Fibroblast of lung (primary cell): ENCODE measurements around the gene NMUR1. TPM values are rescaled to one million over a fixed set of nuclear protein-coding genes. Genes with fewer than 3 reads are reported as not detected.

Experiments used
- DNase-seq, 2 donors: peaks; one replicate each; pipeline versions ENCODE4 v3.0.0 to v3.0.0-alpha.2; 2010; ENCODE audit warnings: low read depth in 2 of 2
- H2AFZ ChIP-seq: 2 replicates; pipeline ENCODE4 v1.5.1; 2012; ENCODE audit warnings: low read length, control low read depth, inconsistent platforms
- H3K27ac ChIP-seq: 2 replicates; pipeline ENCODE4 v1.5.1; 2011; ENCODE audit warnings: low read length, control low read depth; ENCODE audit not compliant: insufficient read depth
- H3K27me3 ChIP-seq: 2 replicates; pipeline ENCODE4 v1.5.1; 2011; ENCODE audit warnings: mild to moderate bottlenecking, low read length; ENCODE audit not compliant: control insufficient read depth, insufficient read depth
- H3K36me3 ChIP-seq: 2 replicates; pipeline ENCODE4 v1.5.1; 2011; ENCODE audit warnings: low read length; ENCODE audit not compliant: control insufficient read depth, insufficient read depth
- H3K4me1 ChIP-seq: 2 replicates; pipeline ENCODE4 v1.5.1; 2011; ENCODE audit warnings: low read length; ENCODE audit not compliant: control insufficient read depth, insufficient read depth; ENCODE audit errors: extremely low read depth
- H3K4me2 ChIP-seq: 2 replicates; pipeline ENCODE4 v1.5.1; 2011; ENCODE audit warnings: low read length, control low read depth; ENCODE audit not compliant: insufficient read depth; ENCODE audit errors: extremely low read depth
- H3K4me3 ChIP-seq, 4 experiments: fragments of 200-600 bp in 1 of 4; sonication (generic) in 1 of 4; replicated peaks in 1 of 4; 2 replicates each; pipeline ENCODE4 v1.5.1; 2011 to 2016; ENCODE audit warnings: low read length in 4 of 4, low read depth in 3 of 4, mild to moderate bottlenecking in 3 of 4, control low read depth in 2 of 4, inconsistent platforms in 1 of 4, mixed read lengths in 1 of 4; ENCODE audit not compliant: insufficient read depth in 1 of 4; ENCODE audit errors: control extremely low read depth in 1 of 4
- H3K79me2 ChIP-seq: 2 replicates; pipeline ENCODE4 v1.5.1; 2012; ENCODE audit warnings: mild to moderate bottlenecking, low read length, inconsistent platforms; ENCODE audit not compliant: control insufficient read depth, insufficient read depth
- H3K9ac ChIP-seq: 2 replicates; pipeline ENCODE4 v1.5.1; 2011; ENCODE audit warnings: mild to moderate bottlenecking, low read length, control low read depth; ENCODE audit not compliant: insufficient read depth
- H3K9me3 ChIP-seq: 2 replicates; pipeline ENCODE4 v1.5.1; 2012; ENCODE audit warnings: low read depth, low read length; ENCODE audit not compliant: control insufficient read depth, insufficient read depth
- H4K20me1 ChIP-seq: 2 replicates; pipeline ENCODE4 v1.5.1; 2011; ENCODE audit warnings: low read length; ENCODE audit not compliant: control insufficient read depth, insufficient read depth; ENCODE audit errors: extremely low read depth
- CTCF ChIP-seq, 2 donors: IDR thresholded peaks in 1 of 2; conservative IDR thresholded peaks in 1 of 2; 1 replicate in 1 of 2; 2 replicates in 1 of 2; pipeline ENCODE4 v1.5.1; 2011 to 2012; ENCODE audit warnings: low read length in 2 of 2, control low read depth in 1 of 2, inconsistent platforms in 1 of 2, low read depth in 1 of 2, mild to moderate bottlenecking in 1 of 2
- EZH2 ChIP-seq: IDR thresholded peaks from 2 replicates; pipeline ENCODE4 v1.5.1; 2012; ENCODE audit warnings: low read length, control low read depth, mild to moderate bottlenecking; ENCODE audit errors: missing control alignments
- polyA plus RNA-seq, 2 donors: library from polyadenylated mRNA; depleted of rRNA in 1 of 2; stranded (reverse) in 1 of 2; unstranded in 1 of 2; fragments of >200 nt; gene quantifications; 2 replicates each; pipeline ENCODE4 v1.2.1, GENCODE V29; 2011 to 2012; ENCODE audit warnings: missing spikeins in 1 of 2
- total RNA-seq: library from RNA; depleted of rRNA; stranded (reverse); fragments of >200 nt; gene quantifications from 2 replicates; pipeline ENCODE4 v1.2.1, GENCODE V29; 2014

Gene NMUR1
- total and polyA plus RNA-seq, 2 donors (not counting 1 experiment from before 2014, with no cell fraction given) = 0.01 to 0.50 TPM

GRCh38 chr2:231475965-231476364 is 54.3 kb downstream of the NMUR1 start:
- Histone ChIP-seq H3K9me3 (no peaks in the 10 kb centered on the region), H3K36me3 (no peaks in the 10 kb centered on the region), H3K79me2 (no peaks in the 10 kb centered on the region), H3K9ac (no peak overlapping the region), H3K27ac (no peak overlapping the region), H4K20me1 (no peaks in the 10 kb centered on the region), H3K4me1 (no peaks in the 10 kb centered on the region), H2AFZ (no peak overlapping the region), H3K27me3 (no peaks in the 10 kb centered on the region), H3K4me2 (no peak overlapping the region), H3K4me3 (no peak overlapping the region)
- TF ChIP-seq EZH2 (no peak), CTCF (conservative IDR thresholded peaks at IDR 0.05 in 1 of 2, IDR thresholded peaks at IDR 0.05 in 1 of 2; ENCODE audit: low read depth in 1 of 2, low read length in 2 of 2) (no peak)
- DNase-seq = no peak

Other genes starting within 250 kb of the NMUR1 start
- under 0.01 and 0.17 TPM in 2 replicates for gene B3GNT7, start 134.7 kb downstream of the NMUR1 start, total RNA-seq
- 0.01 and 0.06 TPM in 2 replicates for gene B3GNT7, start 134.7 kb downstream of the NMUR1 start, polyA plus RNA-seq
- gene NCL, start 66.0 kb downstream of the NMUR1 start, total RNA-seq = 97.6 and 113 TPM in 2 replicates
- gene NCL, start 66.0 kb downstream of the NMUR1 start, polyA plus RNA-seq = 73.5 and 122 TPM in 2 replicates
- not detected in 2 replicates for gene TEX44, start 62.4 kb upstream of the NMUR1 start, total RNA-seq
- gene TEX44, start 62.4 kb upstream of the NMUR1 start, polyA plus RNA-seq = not detected in 2 replicates
- 481 and 664 TPM in 2 replicates for gene PTMA, start 178.1 kb upstream of the NMUR1 start, total RNA-seq
- gene PTMA, start 178.1 kb upstream of the NMUR1 start, polyA plus RNA-seq = 650 and 1,032 TPM in 2 replicates